Smooth muscle cell (in vitro differentiated cells): ENCODE results near the gene MLPH. TPM values are rescaled to one million over a fixed set of nuclear protein-coding genes. Genes with fewer than 3 reads are reported as not detected.

Experiments used
- DNase-seq: peaks from one replicate; lab custom pipeline; 2025; ENCODE audit not compliant: unreplicated experiment; lab: John Stamatoyannopoulos, UW
- H2AFZ ChIP-seq: fragments of 200-600 bp; sonication (generic); 2 replicates; pipeline ENCODE4 v1.6.0; 2016; ENCODE audit warnings: antibody characterized with exemption, low read depth, mild to moderate bottlenecking
- H3F3A ChIP-seq: fragments of 200-600 bp; sonication (generic); 2 replicates; pipeline ENCODE4 v1.6.0; 2017; ENCODE audit warnings: antibody characterized with exemption, low read depth
- H3K27ac ChIP-seq: fragments of 200-600 bp; sonication (generic); 2 replicates; pipeline ENCODE4 v1.5.1; 2016; ENCODE audit warnings: low read depth, mild to moderate bottlenecking
- H3K27me3 ChIP-seq: fragments of 200-600 bp; sonication (generic); 2 replicates; pipeline ENCODE4 v1.6.1; 2016; ENCODE audit warnings: low read depth, mild to moderate bottlenecking
- H3K36me3 ChIP-seq: fragments of 200-600 bp; sonication (generic); 2 replicates; pipeline ENCODE4 v1.5.1; 2016; ENCODE audit warnings: low read depth
- H3K4me1 ChIP-seq: fragments of 200-600 bp; sonication (generic); 2 replicates; pipeline ENCODE4 v1.5.1; 2016; ENCODE audit warnings: low read depth
- H3K4me2 ChIP-seq: fragments of 200-600 bp; sonication (generic); 2 replicates; pipeline ENCODE4 v1.6.0; 2016; ENCODE audit warnings: mild to moderate bottlenecking
- H3K4me3 ChIP-seq: fragments of 200-600 bp; sonication (generic); 2 replicates; pipeline ENCODE4 v1.5.1; 2016; ENCODE audit warnings: mild to moderate bottlenecking
- H3K79me2 ChIP-seq: fragments of 200-600 bp; sonication (generic); 2 replicates; pipeline ENCODE4 v1.6.0; 2016; ENCODE audit warnings: low read depth, mild to moderate bottlenecking
- H3K9ac ChIP-seq: fragments of 200-600 bp; sonication (generic); 2 replicates; pipeline ENCODE4 v1.6.0; 2016; ENCODE audit warnings: low read depth
- H3K9me3 ChIP-seq: fragments of 200-600 bp; sonication (generic); replicated peaks from 2 replicates; pipeline ENCODE4 v1.5.1; 2016; ENCODE audit warnings: low read depth
- H4K20me1 ChIP-seq: fragments of 200-600 bp; sonication (generic); 2 replicates; pipeline ENCODE4 v1.6.0; 2016; ENCODE audit warnings: low read depth
- CTCF ChIP-seq: fragments of 200-600 bp; sonication (generic); IDR thresholded peaks from 2 replicates; pipeline ENCODE4 v1.5.1; 2017; ENCODE audit warnings: borderline replicate concordance, mild to moderate bottlenecking, antibody characterized with exemption; ENCODE audit not compliant: insufficient read depth, poor library complexity, severe bottlenecking
- WGBS: methylation state at CpG from one replicate; pipeline ENCODE4 v1.1.7; 2016; ENCODE audit warnings: low lambda C conversion rate; 5-methylcytosine and 5-hydroxymethylcytosine counted together
- polyA plus RNA-seq: library from polyadenylated mRNA; unstranded; fragments of >200 nt; fragmentation: Nextera tagmentation; extraction: Ambion mirVana; gene quantifications from 2 replicates; pipeline ENCODE4 v1.2.1, GENCODE V29; 2016
- total RNA-seq: library from RNA; depleted of rRNA; stranded (reverse); fragments of >200 nt; gene quantifications from 2 replicates; pipeline ENCODE4 v1.2.3, GENCODE V29; 2014

MLPH gene
- total and polyA plus RNA-seq, 2 experiments from 2014 or later = 32.8 to 36.4 TPM

DNA sequence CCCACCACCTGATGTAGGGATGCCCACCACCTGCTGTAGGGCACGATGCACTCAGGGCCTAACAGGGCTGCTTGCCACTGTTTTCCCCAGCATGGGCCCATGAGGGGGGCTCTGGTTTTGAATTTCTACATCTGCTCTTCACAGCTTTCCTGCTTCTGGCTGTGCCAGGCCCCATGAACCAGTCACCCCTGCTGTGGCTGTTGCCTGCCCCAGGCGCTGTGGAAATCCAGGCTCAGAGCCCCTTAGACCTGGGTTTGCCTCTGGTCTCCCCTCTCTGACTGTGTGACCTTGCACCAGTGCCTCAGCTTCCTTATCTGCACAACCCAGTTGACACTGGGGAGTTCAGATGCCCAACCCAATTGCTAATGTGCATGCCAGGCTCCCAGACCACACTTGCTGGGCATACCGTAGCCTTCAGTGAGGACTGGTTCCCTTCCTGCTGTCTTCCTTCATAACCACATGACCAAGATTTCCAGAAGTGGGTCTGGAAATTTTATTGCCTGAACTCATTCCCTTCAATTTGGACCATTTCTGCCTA is 6.0 kb upstream of the MLPH start:
- no peak overlapping the region for H3K9ac ChIP-seq
- H3K4me3 ChIP-seq = no peak overlapping the region
- no peak overlapping the region for H3K4me2 ChIP-seq
- peaks cover 10% of the 10 kb centered on the region for H3F3A ChIP-seq
- no peak for TF ChIP-seq CTCF
- H2AFZ ChIP-seq = no peak overlapping the region
- no peak for DNase-seq
- H3K79me2 ChIP-seq = peaks cover 17% of the 10 kb centered on the region
- no peaks in the 10 kb centered on the region for H3K27me3 ChIP-seq
- no peaks in the 10 kb centered on the region for H3K36me3 ChIP-seq
- H3K4me1 ChIP-seq = peaks cover 4% of the 10 kb centered on the region
- H4K20me1 ChIP-seq = no peaks in the 10 kb centered on the region
- no peaks in the 10 kb centered on the region for H3K9me3 ChIP-seq
- H3K27ac ChIP-seq = no peak overlapping the region
- WGBS = 91% methylated on average over 3 of the region's 3 CpGs

- H3F3A ChIP-seq = peaks cover 10% of the 10 kb centered on the region
- peak overlapping the region; percentile 72 for H3K27ac ChIP-seq
- H3K4me2 ChIP-seq = peak overlapping the region; percentile 63
- no peak overlapping the region for H3K4me3 ChIP-seq
- no peak overlapping the region for H3K9ac ChIP-seq
- H3K9me3 ChIP-seq = no peaks in the 10 kb centered on the region
- no peak for TF ChIP-seq CTCF
- no peaks in the 10 kb centered on the region for H3K36me3 ChIP-seq
- H3K27me3 ChIP-seq = no peaks in the 10 kb centered on the region
- H3K79me2 ChIP-seq = peaks cover 14% of the 10 kb centered on the region
- H4K20me1 ChIP-seq = no peaks in the 10 kb centered on the region
- 64% methylated on average over 6 of the region's 6 CpGs for WGBS
- peaks cover 3% of the 10 kb centered on the region for H3K4me1 ChIP-seq
- no peak overlapping the region for H2AFZ ChIP-seq
- DNase-seq = no peak
Measured at GRCh38 chr2:237482485-237482884, 4.6 kb upstream of the MLPH start.

- Histone ChIP-seq H3K79me2 (peaks cover 14% of the 10 kb centered on the region), H3K36me3 (no peaks in the 10 kb centered on the region), H3K4me3 (no peak overlapping the region), H3K4me1 (peaks cover 3% of the 10 kb centered on the region), H4K20me1 (no peaks in the 10 kb centered on the region), H3K27me3 (no peaks in the 10 kb centered on the region), H3K4me2 (peak overlapping the region; percentile 63), H3K9me3 (no peaks in the 10 kb centered on the region), H3K27ac (peak overlapping the region; percentile 72), H3F3A (peaks cover 10% of the 10 kb centered on the region), H3K9ac (no peak overlapping the region), H2AFZ (no peak overlapping the region)
- TF ChIP-seq CTCF = peak; percentile 41
- WGBS = 43% methylated on average over 9 of the region's 9 CpGs
- DNase-seq = no peak
Measured at GRCh38 chr2:237483018-237483731, 3.9 kb upstream of the MLPH start.
